Fibroblast of lung (primary cell): ENCODE data around the gene MGAT4C. TPM values are rescaled to one million over a fixed set of nuclear protein-coding genes. Genes with fewer than 3 reads are reported as not detected.
"Not testable (repeated sequence)": the region's sequence is repeated elsewhere in the genome, so short reads cannot be mapped to it uniquely, and the experiment has no call there.

Source experiments
- DNase-seq, 2 donors: peaks; one replicate each; pipeline versions ENCODE4 v3.0.0 to v3.0.0-alpha.2; 2010; ENCODE audit warnings: low read depth in 2 of 2
- H2AFZ ChIP-seq: 2 replicates; pipeline ENCODE4 v1.5.1; 2012; ENCODE audit warnings: low read length, control low read depth, inconsistent platforms
- H3K27ac ChIP-seq: 2 replicates; pipeline ENCODE4 v1.5.1; 2011; ENCODE audit warnings: low read length, control low read depth; ENCODE audit not compliant: insufficient read depth
- H3K27me3 ChIP-seq: 2 replicates; pipeline ENCODE4 v1.5.1; 2011; ENCODE audit warnings: mild to moderate bottlenecking, low read length; ENCODE audit not compliant: control insufficient read depth, insufficient read depth
- H3K36me3 ChIP-seq: 2 replicates; pipeline ENCODE4 v1.5.1; 2011; ENCODE audit warnings: low read length; ENCODE audit not compliant: control insufficient read depth, insufficient read depth
- H3K4me1 ChIP-seq: 2 replicates; pipeline ENCODE4 v1.5.1; 2011; ENCODE audit warnings: low read length; ENCODE audit not compliant: control insufficient read depth, insufficient read depth; ENCODE audit errors: extremely low read depth
- H3K4me2 ChIP-seq: 2 replicates; pipeline ENCODE4 v1.5.1; 2011; ENCODE audit warnings: low read length, control low read depth; ENCODE audit not compliant: insufficient read depth; ENCODE audit errors: extremely low read depth
- H3K4me3 ChIP-seq, 4 experiments: fragments of 200-600 bp in 1 of 4; sonication (generic) in 1 of 4; replicated peaks in 1 of 4; 2 replicates each; pipeline ENCODE4 v1.5.1; 2011 to 2016; ENCODE audit warnings: low read length in 4 of 4, low read depth in 3 of 4, mild to moderate bottlenecking in 3 of 4, control low read depth in 2 of 4, inconsistent platforms in 1 of 4, mixed read lengths in 1 of 4; ENCODE audit not compliant: insufficient read depth in 1 of 4; ENCODE audit errors: control extremely low read depth in 1 of 4
- H3K79me2 ChIP-seq: 2 replicates; pipeline ENCODE4 v1.5.1; 2012; ENCODE audit warnings: mild to moderate bottlenecking, low read length, inconsistent platforms; ENCODE audit not compliant: control insufficient read depth, insufficient read depth
- H3K9ac ChIP-seq: 2 replicates; pipeline ENCODE4 v1.5.1; 2011; ENCODE audit warnings: mild to moderate bottlenecking, low read length, control low read depth; ENCODE audit not compliant: insufficient read depth
- H3K9me3 ChIP-seq: 2 replicates; pipeline ENCODE4 v1.5.1; 2012; ENCODE audit warnings: low read depth, low read length; ENCODE audit not compliant: control insufficient read depth, insufficient read depth
- H4K20me1 ChIP-seq: 2 replicates; pipeline ENCODE4 v1.5.1; 2011; ENCODE audit warnings: low read length; ENCODE audit not compliant: control insufficient read depth, insufficient read depth; ENCODE audit errors: extremely low read depth
- EZH2 ChIP-seq: IDR thresholded peaks from 2 replicates; pipeline ENCODE4 v1.5.1; 2012; ENCODE audit warnings: low read length, control low read depth, mild to moderate bottlenecking; ENCODE audit errors: missing control alignments
- polyA plus RNA-seq, 2 donors: library from polyadenylated mRNA; depleted of rRNA in 1 of 2; stranded (reverse) in 1 of 2; unstranded in 1 of 2; fragments of >200 nt; gene quantifications; 2 replicates each; pipeline ENCODE4 v1.2.1, GENCODE V29; 2011 to 2012; ENCODE audit warnings: missing spikeins in 1 of 2
- total RNA-seq: library from RNA; depleted of rRNA; stranded (reverse); fragments of >200 nt; gene quantifications from 2 replicates; pipeline ENCODE4 v1.2.1, GENCODE V29; 2014
- TF ChIP-seq, protein P1 (sequence below), 2 donors: IDR thresholded peaks in 1 of 2; conservative IDR thresholded peaks in 1 of 2; 1 replicate in 1 of 2; 2 replicates in 1 of 2; pipeline ENCODE4 v1.5.1; 2011 to 2012; ENCODE audit warnings: low read length in 2 of 2, control low read depth in 1 of 2, inconsistent platforms in 1 of 2, low read depth in 1 of 2, mild to moderate bottlenecking in 1 of 2

The MGAT4C gene
- total and polyA plus RNA-seq, 2 donors (not counting 1 experiment from before 2014, with no cell fraction given) = not detected

DNA sequence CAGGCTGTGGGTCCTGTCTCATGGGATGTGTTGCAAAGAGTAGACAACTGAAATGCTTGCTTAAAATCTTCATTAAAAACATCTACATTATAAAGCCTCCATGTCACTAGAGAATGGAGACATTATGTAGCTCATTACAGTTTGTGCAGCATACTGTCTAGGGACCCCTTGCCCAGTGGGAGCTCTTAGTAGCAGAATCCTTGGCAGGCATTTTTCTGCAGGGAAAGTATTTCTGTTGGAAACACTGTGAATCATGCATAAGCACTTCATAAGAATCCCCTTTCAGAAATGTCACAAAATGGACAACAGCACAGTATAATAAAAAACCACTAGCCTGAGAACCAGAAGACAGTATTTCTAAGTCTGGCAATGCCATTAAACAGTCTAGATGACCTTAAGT, 174.3 kb downstream of the MGAT4C start:
- H3K9me3 ChIP-seq = no peaks in the 10 kb centered on the region
- no peaks in the 10 kb centered on the region for H3K4me1 ChIP-seq
- no peaks in the 10 kb centered on the region for H4K20me1 ChIP-seq
- H2AFZ ChIP-seq = no peak overlapping the region
- DNase-seq = peak in 1 of 2 donors; percentile 1
- H3K27ac ChIP-seq = no peak overlapping the region
- H3K4me2 ChIP-seq = no peak overlapping the region
- TF ChIP-seq, protein P1, sequence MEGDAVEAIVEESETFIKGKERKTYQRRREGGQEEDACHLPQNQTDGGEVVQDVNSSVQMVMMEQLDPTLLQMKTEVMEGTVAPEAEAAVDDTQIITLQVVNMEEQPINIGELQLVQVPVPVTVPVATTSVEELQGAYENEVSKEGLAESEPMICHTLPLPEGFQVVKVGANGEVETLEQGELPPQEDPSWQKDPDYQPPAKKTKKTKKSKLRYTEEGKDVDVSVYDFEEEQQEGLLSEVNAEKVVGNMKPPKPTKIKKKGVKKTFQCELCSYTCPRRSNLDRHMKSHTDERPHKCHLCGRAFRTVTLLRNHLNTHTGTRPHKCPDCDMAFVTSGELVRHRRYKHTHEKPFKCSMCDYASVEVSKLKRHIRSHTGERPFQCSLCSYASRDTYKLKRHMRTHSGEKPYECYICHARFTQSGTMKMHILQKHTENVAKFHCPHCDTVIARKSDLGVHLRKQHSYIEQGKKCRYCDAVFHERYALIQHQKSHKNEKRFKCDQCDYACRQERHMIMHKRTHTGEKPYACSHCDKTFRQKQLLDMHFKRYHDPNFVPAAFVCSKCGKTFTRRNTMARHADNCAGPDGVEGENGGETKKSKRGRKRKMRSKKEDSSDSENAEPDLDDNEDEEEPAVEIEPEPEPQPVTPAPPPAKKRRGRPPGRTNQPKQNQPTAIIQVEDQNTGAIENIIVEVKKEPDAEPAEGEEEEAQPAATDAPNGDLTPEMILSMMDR (conservative IDR thresholded peaks at IDR 0.05 in 1 of 2, IDR thresholded peaks at IDR 0.05 in 1 of 2; ENCODE audit: low read depth in 1 of 2, low read length in 2 of 2) = no peak
- TF ChIP-seq EZH2 = no peak
- H3K27me3 ChIP-seq = no peaks in the 10 kb centered on the region
- no peaks in the 10 kb centered on the region for H3K36me3 ChIP-seq
- H3K9ac ChIP-seq = no peak overlapping the region
- H3K79me2 ChIP-seq = no peaks in the 10 kb centered on the region
- H3K4me3 ChIP-seq = no peak overlapping the region

DNA sequence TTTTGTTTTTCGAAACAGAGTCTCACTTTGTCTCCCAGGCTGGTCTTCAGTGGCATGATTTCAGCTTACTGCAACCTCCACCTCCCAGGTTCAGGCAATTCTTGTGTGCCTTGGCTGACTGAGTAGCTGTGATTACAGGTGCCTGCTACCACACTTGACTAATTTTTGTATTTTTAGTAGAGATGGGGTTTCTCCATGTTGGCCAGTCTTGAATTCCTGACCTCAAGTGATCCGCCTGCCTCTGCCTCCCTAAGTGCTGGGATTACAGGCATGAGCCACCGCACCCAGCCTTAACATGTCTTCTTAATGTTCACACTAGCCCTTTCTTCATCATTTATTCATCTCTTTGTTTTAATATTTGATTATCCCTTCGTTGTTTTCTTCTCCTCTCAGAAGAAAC, 197.1 kb downstream of the MGAT4C start:
- DNase-seq, H3K9me3 ChIP-seq, H4K20me1 ChIP-seq, H3K4me1 ChIP-seq, H3K27me3 ChIP-seq, H3K27ac ChIP-seq, H3K79me2 ChIP-seq, H3K4me3 ChIP-seq, H3K9ac ChIP-seq, H3K4me2 ChIP-seq, H2AFZ ChIP-seq, H3K36me3 ChIP-seq: not testable (repeated sequence)

DNA sequence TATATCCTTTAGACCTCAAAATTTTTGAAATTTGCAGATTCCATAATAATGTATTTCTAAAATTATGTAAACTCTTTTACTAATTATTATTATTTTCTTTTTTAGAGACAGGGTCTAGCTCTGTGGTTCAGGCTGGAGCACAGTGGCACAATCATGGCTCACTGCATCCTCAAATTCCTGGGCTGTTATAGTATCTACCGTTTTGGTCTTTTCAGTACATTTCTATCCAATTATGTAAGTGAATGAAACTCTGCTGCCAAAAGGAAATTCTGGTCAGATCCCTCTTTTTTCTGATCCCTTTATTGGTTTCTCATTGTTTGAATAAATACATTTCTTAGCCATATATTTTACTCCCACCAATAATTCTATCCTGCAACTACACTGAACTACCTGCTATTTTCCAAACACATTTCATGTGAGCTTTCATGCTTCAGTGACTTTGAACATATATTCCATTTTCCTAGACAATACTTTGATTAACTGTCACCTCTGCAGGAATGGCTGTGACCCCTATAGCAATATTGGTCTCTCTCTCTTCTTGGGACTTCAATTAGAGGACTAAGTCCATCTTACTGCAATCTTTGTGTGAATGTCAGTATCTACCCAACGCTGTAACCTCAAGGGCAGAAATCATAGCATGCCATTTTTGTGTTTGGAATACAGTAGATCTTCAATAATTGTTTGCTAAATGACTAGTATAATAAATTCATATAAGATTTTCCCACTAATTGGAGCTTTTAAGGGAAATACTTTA, 198.9 kb downstream of the MGAT4C start:
- no peak overlapping the region for H2AFZ ChIP-seq

More for the DNA sequence above, 198.9 kb downstream of the MGAT4C start:
- Histone ChIP-seq H3K9me3 (no peaks in the 10 kb centered on the region), H3K36me3 (no peaks in the 10 kb centered on the region), H3K4me3 (no peak overlapping the region), H4K20me1 (no peaks in the 10 kb centered on the region), H3K27ac (no peak overlapping the region), H3K27me3 (no peaks in the 10 kb centered on the region), H3K4me2 (no peak overlapping the region), H3K9ac (no peak overlapping the region), H3K4me1 (no peaks in the 10 kb centered on the region), H3K79me2 (no peaks in the 10 kb centered on the region)
- TF ChIP-seq, protein P1 (conservative IDR thresholded peaks at IDR 0.05 in 1 of 2, IDR thresholded peaks at IDR 0.05 in 1 of 2; ENCODE audit: low read depth in 1 of 2, low read length in 2 of 2) = no peak
- no peak for TF ChIP-seq EZH2
- no peak for DNase-seq
